Activated T-helper 9 cell treated with anti-CD3 and anti-CD28 coated beads, Interleukin-2, amount 50 U/mL, for 16 hours (primary cell): ENCODE measurements around the gene CPNE5.

ENCODE experiments used
- DNase-seq: peaks from one replicate; pipeline ENCODE4 v3.0.0-alpha.2; 2020; ENCODE audit warnings: low read depth

The CPNE5 gene

DNA sequence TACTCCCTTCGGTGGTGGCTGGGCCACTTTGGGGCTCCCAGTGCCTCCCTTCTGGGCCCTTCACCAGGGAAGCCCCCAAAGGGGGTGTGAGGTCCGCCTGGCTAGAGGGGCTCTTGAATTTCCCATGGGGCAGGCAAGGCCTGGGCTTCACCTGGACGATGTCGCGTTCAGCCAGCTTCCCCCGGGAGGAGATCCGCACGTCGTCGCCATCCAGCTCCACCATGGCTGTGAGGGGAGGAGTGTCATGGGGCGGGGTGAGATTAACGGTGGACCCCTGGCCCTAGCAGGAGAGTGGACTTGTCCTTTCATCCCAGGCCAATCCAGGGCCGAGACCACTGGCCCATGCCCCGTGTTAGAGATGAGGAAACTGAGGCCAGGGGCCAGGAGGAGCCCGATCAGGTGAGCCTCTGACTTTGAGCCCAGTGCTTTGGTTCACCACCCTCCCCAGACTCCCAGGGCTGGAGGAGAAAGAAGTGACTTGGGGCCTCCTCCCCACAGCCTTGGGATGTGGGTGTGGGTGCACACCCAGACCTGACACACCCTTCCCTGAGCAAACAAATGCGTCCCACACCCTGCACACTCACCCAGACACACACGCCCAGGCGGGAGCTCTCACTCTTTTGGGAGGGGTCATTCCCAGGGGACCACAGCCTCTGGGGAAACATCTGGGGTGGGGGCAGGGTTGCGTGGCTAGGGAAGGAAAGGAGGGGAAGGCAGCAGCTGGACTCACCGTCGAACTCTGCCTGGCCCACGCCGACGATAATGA, 95.5 kb downstream of the CPNE5 start:
- no peak for DNase-seq

DNA sequence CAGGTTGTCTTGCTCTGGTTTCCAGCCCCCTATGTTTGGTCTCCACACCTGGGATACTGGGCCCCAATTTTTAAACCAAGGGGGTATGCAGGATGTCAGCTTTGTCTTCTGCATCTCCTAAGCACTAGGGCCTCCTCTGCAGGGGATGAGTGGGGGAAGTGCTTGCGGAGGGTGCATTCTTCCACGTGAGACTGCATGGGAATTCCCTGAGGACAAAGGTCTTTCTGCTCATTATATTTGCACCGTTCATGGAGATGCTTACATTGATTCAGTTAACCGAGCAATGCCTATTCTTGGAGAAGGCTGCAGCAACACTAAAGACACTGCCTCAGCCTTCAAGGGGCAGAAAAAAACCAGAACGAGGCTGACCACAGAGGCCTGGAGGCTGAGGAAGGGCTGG, 96.2 kb downstream of the CPNE5 start:
- no peak for DNase-seq

DNA sequence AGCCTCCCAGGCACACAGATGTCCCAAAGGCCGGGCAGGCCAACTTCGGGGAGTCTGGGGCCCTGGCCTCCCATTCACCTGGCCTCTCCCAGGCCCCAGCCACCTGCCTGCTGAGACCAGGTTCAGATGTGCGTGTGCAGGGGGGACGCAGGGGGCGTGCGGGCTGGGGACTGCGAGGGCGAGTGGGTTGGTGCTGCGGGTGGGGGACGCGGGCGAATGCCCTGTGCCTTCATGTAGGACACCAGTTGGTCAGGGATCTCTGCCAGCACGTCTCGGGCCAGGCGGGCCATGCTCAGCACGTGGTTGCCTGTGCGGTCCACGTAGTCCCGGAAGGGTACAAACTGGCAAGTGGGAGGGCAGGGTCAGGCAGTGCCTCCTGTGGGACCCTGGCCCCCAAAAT, 97.1 kb downstream of the CPNE5 start:
- DNase-seq = no peak

DNA sequence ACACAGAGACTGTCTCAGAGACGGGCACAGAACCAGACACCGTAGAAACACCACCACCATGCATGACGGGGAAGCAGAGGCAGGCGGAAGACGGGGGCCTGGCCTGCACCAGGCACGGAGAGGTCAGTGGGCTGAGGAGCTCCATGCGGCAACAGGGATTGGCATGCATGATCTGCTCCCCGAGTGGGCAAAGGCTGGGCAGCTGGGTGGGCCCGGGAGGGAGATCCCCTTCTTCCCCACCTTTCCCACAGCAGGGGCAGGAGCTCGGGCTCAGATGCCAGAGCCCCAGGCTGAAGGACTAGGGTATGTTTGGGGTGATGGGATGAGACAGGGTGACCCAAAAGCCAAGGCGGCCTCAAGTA, 98.4 kb downstream of the CPNE5 start:
- no peak for DNase-seq

DNA sequence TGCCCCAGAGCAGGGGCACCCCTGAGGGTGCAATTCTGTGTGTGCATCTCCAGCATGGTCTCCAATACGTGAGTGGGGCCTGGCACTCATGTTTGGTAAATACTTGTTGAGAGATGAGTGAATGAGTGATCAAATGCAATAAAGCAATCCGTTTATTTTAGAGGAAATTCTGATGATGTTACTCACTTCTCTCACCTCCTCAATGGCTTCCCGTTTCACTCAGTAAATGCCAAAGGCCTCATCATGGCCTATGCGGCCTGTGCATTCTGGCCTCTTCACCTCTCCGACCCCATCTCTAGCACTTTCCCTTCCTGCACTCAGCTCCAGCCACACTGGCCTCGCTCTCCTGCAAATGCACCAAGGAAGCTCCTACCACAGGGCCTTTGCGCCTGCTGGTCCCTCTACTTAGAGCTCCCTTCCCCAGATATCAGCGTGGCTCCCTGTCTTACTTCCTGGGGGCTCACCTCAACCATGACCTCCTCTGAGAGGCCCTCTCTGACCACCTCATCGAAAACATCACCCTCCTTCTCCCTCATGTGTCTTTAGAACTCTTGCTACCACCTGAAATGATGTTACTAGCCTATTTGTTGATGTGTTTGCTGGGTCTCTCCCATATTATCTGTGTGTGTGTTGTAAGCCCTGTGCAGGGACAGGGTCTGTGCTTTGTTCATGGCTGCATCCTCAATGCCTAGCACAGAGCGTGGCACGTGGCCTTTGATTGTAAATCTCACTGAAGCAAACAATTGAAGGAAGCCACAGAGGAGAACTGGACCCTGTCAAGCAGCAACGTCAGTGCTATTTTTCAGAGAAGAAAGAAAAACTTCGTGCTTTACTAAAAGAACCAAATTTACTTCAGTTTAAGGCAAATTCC, 99.1 kb downstream of the CPNE5 start:
- DNase-seq = no peak

DNA sequence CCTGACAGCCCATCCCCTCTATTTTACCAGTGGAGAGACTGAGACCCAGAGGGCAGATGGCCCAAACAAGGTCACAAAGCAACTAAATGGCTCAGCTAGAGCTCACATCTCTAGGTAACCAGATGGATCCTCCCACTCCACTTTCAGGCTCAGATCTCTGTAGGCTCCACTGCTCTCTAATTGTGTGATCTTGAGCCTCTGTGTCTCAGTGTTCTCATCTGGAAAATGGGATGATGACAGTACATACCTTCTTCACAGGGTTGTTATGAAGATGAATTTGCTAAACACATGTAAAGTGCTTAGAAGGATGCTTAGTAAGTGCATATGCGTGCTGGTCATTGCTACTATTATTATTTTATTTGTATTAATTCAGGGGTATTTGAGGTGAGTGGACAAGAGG, 101.1 kb downstream of the CPNE5 start:
- no peak for DNase-seq

DNA sequence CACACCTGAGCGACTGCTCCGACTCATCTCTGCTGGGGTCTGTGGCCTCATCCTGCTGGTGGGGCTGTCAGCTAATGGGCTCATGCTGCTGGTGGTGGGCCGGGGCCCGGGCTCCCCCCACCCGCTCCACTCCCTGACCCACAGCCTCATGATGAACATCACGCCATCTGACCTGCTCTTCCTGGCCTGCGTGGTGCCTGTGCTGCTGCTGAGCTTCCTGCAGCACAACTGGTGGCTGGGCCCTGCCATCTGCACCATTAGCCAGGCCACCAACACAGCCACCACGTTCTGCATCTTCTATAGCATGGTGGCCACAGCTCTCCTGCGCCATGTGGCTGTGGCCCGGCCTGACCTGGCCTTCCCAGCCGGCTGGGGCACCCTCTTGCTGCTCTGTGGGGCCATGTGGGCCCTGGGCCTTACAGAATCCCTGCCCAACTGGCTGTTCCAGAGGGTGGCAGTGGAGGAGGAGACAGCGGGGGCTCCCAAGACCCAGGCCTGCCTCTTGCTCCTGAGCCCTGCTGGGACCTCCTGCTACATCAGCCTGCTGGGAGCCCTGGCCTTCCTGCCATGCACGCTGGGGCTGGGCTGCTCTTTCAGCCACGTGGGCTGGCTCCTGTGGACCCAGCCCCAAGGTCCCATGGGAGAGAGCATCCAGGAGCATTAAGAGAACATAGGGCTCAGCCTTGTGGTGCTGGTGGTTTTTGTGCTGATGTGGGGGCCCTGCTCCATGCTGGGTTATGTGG, 102.0 kb downstream of the CPNE5 start:
- DNase-seq = no peak

DNA sequence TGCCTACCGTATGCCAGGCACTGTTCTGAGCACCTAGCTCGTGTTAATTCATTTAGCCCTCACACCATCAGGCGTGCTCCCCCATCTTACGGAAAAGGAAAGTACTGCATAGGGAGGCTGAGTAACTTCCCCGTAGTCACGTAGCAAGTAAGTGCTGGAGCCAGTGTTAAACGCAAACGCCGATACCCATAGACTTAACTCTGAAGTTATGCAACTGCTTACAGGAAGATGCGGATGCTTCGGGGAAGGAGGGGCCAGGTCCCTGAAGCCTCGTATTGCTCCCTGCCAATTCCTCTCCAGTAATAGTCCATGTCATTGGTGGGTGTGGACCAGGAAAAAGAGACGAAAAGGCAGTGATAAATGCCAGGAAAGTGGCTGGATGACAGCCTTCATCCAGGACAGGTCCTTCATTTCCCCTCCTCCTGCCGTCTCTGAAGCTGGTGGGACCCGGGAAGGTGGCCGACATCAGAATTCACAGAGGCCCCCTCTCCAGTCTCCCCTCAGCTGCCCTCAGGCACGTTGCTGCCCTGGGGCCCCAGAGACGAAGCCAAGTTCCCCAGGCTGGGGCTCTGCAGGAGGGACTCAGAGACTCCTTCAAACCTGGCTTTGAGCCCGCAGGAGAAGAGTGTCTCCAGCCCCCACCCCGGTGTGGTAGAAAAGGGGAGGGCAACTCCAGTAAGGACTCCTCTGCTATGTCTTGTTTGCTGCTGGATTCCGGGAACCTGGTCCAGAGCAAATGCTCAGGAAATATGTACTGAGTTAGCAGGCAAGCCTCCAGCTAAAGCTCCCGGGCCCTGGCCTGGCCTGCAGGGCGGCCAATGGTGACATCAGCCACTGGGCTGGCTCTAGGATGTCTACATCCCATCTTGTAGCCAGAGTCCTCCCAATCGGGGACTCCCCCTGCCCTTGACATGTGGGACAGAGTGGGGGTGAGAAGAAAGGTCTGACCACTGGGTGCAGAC, 103.9 kb downstream of the CPNE5 start:
- no peak for DNase-seq

DNA sequence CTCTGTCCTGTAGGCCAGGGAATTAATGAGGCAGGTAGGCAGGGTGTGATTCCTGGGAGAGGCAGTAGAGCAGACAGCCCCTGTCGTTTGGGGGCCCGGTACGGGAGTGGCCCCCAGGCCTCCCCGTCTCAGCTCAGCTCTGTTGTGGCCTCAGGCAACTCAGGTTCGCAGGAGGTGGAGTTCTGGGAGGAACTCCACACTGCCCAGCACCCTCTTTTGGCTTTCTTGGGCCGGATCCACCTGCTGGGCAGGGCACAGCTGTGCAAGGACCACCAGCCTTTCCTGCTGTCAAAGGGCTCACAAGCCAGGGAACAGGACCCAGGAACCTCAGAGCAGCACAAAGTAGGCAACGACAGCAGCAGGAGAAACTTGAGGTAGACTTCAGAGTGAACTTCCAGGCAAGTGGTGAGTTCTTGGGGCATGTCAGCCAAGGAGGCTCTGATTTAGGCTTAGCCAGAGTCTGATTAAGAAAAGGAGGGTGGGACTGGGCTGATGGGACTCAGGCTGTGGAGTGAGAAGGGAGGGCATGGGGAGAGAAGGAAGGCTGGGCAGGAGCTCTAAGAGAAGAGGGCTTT, 104.7 kb downstream of the CPNE5 start:
- no peak for DNase-seq

DNA sequence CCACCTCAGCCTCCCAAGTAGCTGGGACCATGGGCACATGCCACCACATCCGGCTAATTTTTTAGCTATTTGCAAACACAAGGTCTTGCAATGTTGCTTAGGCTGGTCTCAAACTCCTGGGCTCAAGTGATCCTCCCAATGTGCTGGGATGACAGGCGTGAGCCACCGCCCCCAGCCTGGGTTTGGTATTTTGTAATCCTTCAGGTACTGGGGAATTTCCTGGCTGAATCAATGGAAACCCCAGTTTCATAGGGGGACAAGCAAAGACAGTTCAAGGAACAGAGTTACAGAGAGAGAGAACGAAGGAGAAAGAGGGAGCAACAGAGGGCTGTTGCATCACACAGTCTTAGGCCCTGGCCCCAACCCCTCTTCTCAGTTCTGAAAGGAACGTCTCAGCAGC, 105.9 kb downstream of the CPNE5 start:
- no peak for DNase-seq

DNA sequence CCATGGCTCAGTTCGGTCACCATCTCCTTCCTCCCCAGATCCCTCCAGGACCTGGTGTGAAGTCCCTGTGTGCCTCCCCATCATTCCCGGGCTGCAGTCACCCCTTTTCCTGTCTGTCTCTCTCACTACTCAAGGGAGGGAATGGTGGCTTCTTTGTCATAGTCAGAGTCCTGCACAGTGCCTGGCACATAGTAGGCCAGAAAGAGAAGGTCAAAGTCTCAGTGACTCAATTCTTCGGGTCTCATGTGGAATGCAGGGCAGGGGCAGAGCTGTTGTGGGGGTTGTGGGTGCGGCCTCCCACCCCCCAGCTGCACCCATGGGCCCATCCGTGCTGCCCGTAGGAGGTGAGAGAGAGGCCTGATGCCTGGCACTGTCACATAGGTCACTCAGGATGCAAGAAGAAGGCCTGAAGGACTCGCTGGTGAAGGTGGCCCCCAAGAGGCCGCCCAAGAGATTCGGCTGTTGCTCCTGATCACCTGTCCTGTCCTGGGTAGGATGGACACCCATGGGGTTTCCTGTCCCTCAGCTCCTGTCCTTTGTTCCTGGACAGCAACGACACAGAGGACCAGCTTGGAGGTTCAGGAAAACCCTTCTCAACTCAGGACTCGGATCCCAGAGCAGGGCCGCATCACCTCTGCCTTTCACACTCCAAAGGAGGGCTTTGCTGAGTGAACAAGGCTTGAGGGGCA, 107.5 kb downstream of the CPNE5 start:
- no peak for DNase-seq

DNA sequence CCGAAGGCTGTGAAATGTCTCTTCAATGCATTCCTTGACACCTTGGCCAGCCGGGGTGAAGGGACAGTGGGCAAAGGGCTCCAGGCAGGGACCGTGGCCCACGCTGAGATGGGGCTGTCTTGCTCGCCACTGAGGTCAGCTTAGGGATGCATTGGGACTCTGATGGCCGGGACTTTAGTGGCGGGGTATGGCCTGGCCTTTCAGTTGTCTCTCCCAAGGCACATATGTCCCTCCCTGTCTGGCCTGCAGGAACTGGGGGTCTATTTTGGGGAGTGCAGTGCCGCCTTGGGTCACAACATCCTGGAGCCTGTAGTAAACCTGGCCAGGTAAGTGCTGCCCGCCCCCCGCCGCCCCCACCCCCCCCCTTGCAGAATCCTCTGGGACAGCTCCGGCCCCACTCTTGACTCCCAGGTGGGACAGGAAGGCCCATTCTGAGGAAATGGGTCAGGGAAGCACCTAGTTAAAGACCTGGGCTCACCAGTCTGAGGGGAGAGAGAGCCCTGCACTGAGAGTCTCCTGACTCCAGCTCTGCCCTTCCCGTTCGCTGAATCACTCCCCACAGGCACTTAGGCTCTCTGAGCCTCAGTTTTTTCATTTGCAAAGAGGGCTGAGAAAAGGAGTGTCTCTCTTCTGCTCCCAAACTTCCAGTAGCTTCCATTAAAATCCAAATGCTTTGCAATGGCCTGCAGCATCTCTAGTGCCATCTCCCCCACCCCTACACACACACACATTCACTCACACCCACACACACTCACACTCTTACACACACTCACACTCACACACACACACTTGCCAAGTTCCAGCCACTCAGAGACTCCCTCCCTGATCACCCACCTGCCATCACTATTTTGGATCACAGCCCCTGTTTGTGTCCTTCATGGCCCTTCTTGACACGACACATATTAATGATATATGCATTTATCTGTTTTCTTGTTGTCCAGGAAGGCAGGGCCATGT, 108.5 kb downstream of the CPNE5 start:
- no peak for DNase-seq

DNA sequence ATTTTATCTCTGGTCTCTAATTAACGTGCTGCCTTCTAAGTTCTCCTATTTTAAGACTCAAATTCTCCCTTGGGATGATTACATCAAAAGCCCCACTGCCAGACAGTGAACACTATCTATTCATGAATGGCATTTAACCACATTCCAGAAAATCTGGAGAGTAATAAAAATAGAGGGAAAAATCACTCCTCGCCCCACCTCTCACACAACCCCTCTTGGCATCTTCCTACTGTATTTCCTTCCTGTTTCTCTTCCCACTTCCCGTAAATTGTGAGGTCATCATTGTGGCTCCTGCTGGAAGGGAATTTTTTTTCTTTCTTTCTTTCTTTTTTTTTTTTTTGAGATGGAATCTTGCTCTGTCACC, 110.1 kb downstream of the CPNE5 start:
- DNase-seq = no peak

DNA sequence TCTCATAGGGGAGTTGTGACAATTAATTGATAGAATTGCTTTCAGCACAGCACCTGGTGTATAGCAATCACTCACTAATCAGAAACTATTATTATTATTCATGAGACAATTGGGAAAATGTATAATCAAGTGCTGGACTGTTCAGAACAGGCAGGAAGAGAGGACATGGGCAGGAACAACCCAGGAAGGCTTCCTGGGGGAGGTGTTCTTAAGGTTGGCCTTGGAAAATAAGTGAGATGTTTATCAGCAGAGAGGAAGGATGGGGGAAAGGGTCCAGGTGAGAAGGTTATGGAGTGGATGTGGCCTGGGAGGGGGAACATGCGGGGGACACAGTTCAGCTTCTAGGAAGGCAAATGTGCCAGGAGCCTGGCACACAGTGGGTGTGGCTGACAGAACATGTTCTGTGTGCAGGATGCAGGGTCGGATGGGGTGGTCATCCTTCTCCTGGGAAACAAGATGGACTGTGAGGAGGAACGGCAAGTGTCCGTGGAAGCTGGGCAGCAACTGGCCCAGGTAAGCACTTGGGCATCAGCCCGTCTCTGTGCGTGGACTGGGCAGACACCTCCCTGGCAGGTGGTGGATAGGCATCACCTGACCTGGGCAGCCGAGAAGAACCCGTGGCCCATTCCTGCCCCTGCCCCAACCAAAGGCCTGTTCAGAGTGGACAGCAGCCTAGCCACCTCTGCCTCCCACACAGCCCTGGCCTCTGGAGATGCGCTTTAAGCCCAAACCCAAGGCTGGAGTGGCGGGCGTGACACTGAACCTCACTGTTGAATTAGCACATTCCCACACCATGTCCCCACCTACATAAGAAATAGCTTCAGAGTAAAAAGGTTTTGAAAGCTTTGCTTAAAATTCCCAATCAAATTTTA, 110.7 kb downstream of the CPNE5 start:
- DNase-seq = no peak

DNA sequence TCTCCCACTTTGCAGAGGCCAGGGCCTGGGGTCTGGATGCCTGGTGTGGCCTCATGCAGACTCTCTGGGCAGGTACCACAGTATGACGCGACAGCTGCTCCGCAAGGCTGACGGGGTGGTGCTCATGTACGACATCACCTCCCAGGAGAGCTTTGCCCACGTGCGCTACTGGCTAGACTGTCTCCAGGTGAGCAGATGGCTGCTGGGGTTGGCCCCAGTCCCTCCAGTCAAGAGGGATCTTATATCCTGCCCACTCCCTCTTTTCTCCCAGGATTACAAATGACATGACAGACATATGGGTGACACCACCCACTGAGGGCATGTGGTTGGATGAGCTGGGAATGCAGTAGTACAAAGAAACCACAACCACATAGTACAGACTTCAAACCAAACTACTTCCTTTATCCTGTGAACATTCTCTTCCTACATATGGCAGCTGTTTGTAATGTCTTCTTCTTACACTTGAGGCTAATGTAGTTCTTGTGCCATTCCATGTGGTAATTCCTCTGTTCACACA, 111.7 kb downstream of the CPNE5 start:
- no peak for DNase-seq

DNA sequence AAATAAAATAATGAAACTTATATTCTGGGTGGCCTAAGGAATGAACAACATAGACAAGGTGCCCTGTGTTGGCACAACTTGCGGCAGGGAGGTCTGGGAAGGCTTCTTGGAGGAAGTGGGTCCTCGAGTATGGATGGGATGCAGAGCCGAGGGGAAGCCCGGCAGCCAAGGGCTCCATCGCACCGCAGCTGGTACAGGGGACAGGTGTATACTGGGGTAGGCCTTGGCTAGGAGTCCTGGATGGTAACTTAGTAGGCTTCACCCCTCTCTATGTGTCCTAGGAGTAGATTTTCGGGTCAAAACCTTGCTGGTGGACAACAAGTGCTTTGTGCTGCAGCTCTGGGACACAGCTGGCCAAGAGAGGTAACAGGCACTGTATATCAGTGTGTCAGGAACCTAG, 113.7 kb downstream of the CPNE5 start:
- no peak for DNase-seq

DNA sequence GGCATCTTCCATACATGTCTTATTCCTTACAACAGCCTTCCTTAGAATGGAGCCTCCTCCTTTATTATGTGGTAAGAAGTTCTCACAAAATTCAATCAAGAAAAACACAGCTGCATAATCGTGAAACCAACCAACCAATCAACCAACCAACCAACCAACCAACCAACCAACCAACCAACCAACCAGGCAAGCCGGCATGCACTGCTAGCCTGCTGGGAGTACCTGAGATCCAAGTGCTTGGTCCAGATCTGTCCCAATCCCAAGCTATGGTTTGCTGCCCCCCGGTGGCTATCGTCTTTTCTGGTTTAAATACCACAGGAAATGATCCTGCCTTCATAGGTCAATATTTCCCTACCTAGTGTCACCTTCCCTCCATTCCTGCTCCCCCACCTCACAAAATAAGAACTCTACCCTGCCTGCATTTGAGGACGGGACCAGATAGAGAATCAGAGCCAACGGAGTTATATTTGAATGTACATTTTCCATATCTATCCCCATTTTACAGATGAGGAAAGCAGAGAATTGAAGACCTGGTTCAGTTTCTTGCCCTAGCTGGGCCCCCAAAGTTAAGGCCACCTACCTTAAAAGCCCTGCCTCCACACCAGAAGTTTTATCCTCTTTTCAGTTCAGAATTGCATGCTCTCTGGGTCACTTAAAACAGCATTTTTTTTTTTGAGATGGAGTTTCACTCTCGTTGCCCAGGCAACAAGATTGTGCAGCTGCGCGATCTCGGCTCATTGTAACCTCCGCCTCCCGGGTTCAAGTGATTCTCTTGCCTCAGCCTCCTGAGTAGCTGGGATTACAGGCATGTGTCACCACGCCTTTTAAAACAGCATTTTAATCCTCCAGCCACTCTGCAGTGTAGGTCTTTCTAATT, 114.5 kb downstream of the CPNE5 start:
- peak; percentile 11 for DNase-seq
